Gastroesophageal sphincter (tissue), 3 donors: ENCODE data around the gene WNT3.

Source experiments
- POLR2A ChIP-seq, 2 donors: fragments of 450-650 bp; IDR thresholded peaks; one replicate each; pipeline ENCODE4 v1.6.1; 2017; ENCODE audit warnings: antibody characterized with exemption in 2 of 2, mild to moderate bottlenecking in 2 of 2, moderate library complexity in 1 of 2
- POLR2AphosphoS5 ChIP-seq: sonication (generic); formaldehyde crosslinking; IDR thresholded peaks from one replicate; pipeline ENCODE4 v1.6.1; 2017; ENCODE audit warnings: antibody characterized with exemption
- TF ChIP-seq, protein P1 (sequence below), 4 experiments: fragments of 200-600 bp in 2 of 4; fragments of 450-650 bp in 2 of 4; sonication (generic) in 1 of 4; IDR thresholded peaks; one replicate each; pipeline ENCODE4 v1.5.1; 2017 to 2019; ENCODE audit warnings: antibody characterized with exemption in 4 of 4, mild to moderate bottlenecking in 2 of 4, moderate library complexity in 2 of 4

DNA sequence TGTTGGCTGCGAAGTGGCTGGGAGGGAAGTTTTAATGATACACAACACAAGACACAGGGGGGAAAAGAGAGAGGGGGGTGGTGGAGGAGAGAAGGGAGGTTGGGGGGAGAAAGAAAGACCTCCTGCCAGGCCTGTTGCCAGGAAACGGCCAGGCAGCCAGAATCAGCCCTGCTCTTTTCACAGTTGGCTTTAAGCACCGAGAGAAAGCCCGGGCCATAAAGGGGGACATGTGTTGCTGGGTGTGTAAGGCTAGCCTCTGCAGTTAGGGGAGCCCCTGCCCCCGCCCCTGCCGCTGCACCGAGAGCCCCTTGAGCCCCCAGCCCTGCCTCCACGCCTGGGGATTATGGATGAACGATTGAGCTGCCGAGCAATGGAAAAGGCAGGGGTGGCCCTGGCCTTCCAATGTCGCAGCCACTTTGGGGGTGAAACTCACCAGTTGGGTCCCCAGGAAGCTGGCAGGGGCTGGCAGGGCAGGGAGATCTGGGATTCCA, 13.9 kb upstream of the WNT3 start:
- TF ChIP-seq, protein P1, sequence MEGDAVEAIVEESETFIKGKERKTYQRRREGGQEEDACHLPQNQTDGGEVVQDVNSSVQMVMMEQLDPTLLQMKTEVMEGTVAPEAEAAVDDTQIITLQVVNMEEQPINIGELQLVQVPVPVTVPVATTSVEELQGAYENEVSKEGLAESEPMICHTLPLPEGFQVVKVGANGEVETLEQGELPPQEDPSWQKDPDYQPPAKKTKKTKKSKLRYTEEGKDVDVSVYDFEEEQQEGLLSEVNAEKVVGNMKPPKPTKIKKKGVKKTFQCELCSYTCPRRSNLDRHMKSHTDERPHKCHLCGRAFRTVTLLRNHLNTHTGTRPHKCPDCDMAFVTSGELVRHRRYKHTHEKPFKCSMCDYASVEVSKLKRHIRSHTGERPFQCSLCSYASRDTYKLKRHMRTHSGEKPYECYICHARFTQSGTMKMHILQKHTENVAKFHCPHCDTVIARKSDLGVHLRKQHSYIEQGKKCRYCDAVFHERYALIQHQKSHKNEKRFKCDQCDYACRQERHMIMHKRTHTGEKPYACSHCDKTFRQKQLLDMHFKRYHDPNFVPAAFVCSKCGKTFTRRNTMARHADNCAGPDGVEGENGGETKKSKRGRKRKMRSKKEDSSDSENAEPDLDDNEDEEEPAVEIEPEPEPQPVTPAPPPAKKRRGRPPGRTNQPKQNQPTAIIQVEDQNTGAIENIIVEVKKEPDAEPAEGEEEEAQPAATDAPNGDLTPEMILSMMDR (IDR thresholded peaks at IDR 0.05) = no peak
- no peak for TF ChIP-seq POLR2A (IDR thresholded peaks at IDR 0.05)
- no peak for TF ChIP-seq POLR2AphosphoS5
